GM21717 (cell line): ENCODE measurements around the gene SEMA4D.

Experiments
- ATAC-seq: cut with Tn5 transposase; IDR thresholded peaks from one replicate; pipeline ENCODE4 v1.9.1; 2021; ENCODE audit warnings: mild to moderate bottlenecking, moderate library complexity; ENCODE audit not compliant: unreplicated experiment

The SEMA4D gene, protein sequence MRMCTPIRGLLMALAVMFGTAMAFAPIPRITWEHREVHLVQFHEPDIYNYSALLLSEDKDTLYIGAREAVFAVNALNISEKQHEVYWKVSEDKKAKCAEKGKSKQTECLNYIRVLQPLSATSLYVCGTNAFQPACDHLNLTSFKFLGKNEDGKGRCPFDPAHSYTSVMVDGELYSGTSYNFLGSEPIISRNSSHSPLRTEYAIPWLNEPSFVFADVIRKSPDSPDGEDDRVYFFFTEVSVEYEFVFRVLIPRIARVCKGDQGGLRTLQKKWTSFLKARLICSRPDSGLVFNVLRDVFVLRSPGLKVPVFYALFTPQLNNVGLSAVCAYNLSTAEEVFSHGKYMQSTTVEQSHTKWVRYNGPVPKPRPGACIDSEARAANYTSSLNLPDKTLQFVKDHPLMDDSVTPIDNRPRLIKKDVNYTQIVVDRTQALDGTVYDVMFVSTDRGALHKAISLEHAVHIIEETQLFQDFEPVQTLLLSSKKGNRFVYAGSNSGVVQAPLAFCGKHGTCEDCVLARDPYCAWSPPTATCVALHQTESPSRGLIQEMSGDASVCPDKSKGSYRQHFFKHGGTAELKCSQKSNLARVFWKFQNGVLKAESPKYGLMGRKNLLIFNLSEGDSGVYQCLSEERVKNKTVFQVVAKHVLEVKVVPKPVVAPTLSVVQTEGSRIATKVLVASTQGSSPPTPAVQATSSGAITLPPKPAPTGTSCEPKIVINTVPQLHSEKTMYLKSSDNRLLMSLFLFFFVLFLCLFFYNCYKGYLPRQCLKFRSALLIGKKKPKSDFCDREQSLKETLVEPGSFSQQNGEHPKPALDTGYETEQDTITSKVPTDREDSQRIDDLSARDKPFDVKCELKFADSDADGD

DNA sequence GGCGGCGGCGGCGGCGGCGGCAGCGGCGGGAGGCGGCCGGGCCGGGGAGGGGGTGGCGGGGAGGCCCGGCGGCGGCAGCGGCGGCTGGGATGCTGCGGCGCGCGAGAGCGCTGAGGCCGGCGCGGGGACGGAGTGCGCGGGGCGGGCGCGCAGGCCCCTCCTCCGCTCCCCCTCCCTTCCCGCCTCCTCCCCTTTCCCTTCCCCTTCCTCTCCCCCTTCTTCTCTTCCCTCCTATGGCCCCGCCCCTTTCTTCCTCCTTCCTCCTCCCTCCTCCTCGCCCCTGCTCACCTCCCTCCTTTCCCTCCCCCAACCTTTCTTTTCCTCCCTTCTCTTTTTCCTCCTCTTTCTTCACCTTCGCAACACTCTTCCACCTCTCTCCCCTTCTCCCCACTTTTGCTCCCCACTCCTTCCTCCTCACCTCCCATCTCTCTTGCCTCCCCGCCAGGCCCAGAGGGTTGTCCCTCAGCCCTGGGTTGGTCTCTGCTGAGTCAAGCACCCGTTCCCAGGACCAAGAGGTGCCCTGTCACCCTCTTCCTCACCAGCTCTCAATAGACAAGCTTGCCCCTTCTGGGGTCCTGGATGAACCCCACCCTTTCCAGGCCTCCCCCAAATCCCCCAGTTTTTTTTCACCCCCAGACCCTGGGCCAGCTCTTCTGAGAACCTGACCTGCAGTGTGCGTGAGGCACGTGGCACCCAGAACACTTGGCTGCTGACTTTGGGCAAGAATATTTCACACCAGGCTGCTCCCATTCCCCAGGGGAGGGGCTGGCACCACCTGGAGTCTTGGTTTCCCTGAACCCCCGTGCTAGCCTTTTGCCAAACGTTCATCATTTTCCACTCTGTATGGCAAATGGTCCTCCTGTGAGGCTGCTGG, at the start of gene SEMA4D:
Gene SEMA4D, minus strand, starts transcription at position 136 of the 874 bp plus-strand sequence. CDS start 92,657 bp downstream, outside the sequence.
- ATAC-seq, result no peak

DNA sequence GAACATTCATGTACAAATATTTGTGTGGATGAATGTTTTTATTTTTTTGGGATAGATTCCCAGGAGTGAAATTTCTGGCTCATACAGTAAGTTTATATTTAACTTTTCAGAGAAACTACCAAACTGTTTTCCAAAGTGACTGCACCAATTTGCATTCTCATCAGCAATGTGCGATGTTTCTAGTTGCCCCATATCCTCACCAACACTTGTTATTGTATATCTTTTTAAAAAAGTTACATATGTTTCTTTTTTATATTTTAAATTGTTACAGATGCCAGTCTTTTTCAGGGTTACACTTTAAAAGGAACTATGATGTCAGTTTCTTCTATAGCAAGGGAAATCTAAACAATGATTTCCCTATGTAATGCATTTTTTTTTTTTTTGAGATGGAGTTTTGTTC, 49.1 kb upstream of the SEMA4D start:
- ATAC-seq, result no peak

DNA sequence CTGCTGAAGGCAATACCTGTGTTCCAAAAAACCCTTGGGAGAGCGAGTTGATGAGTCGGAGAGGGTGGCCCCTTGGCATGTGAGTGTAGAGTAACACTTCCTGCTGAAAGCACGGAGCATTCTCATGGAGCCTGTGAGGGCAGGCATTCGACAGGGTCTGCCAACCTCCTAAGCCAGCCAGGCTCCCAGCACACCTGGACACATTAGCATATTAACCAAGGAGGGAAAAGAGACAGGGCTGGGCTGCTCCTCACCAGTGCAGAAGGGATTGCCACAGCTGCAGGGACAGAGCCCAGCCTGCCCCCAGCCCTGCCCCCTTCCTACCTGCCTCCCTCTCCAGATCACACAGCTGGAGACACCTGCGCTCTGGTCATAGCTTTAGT, 46.4 kb upstream of the SEMA4D start:
- ATAC-seq, result no peak

DNA sequence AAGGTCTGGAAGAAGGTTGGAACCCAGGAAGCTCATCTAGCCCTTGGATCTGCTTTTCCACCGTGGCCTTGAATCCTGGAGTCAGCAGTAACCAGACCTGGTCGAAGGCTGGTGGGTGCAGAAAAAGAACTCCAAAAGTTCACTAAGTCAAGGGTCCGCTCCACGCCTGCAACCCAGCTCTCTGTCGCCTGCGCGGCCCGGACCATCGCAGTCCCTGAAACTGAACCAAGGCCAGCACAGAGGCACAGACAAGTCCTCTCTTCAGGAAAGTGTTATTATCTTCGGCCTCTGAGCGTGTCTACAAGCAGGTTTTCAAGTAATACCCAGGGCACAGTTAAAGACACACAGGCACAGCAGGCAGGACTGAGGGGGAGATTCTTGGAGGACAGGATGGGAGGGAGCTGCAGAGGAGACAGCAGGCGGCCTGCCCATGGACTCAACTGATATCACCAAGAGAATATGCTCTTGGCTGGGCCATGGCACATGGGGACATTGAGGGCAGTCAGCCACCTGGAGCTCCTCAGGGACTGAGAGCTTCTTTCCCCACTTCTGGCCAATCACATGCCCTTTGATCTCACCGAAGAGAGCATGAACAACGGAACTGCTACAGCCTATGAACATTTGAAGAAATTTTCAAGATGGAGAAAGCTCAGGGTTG, 45.8 kb upstream of the SEMA4D start:
- no peak for ATAC-seq

DNA sequence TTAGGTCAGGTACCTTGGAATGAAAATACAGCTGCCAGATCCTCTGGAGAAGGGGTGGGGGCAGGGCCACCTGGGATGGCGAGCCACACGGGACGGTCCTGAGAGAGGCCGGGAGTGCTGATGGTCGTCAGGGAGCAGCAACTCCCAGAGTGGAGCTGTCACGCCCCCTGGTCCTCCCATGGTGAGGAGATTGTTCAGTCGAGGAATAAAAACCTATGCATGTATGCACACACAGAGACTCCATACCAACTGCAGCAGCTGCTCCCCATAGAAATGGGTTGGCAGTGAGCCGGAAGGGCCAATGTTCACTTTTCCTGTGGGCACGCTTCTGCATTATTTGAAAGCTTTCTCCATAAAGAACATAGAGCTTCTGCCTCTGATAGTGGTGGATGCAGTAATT, 45.2 kb upstream of the SEMA4D start:
- ATAC-seq, result no peak

DNA sequence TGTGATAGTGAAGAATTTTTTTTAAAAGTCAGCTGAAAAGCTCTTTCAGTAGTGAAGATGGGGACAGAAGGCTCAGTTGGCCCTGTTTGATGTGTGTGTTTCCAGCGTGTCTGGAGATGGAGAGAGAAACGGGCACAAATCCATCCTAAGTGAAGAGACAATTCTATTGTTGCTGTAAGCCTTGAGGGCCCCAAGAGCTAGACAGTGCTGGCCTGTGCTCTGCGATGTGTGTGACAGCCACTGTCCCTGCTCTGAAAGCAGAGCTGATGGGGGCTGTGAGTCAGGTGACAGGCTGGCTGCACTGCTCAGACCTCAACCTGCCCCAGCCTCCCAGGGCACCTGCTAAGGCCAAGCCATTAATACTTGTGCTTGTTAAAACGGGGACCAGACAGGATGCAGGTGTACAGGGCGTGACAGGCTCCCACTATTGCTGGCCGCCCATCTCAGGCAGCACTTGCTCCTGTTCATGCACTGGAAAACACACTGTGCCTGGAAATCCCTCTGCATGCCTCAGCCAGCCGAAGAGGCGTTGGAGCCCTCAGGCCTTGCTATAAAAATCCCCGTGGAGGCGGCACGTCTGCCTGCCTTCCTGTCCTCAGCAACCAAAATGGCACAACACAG, 44.6 kb upstream of the SEMA4D start:
- ATAC-seq, result peak; percentile 45

DNA sequence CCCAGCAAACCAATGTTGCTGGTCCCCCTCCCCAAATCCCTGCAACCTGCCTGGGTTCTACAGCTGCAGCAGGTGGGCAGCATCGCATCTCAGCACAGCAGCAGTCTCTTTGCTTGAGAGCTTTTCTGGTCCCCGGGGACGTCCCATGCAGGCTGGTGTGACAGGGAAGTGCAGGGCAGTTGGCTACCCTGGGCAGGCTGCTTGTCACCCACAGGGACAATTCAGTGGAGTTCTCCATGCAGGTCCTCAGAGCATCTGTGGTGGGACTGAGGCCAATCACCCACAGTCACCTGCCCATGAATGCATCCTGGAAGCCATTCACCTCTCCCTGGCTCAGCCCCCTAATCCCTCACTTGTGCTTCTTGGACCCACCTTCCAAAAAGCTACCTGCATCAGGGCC, 43.9 kb upstream of the SEMA4D start:
- no peak for ATAC-seq

DNA sequence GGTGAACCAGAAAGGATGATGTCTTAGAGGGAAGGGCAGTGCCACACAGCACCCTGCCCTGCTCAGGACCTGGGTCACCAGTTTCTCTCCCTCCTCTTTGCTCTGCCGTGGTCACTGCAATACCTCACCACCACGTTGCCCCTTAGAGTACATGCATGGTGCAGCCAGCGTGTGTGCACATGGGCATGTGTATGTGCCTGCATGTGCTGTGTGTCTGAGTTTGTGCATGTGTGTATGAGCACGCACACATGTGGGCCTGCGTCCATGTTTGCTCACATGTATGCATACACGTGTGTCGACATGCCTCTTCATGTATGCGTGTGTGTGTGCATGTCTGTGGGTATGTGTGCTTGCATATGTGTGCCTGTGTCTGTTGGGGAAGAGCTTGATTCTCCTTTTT, 41.5 kb upstream of the SEMA4D start:
- no peak for ATAC-seq

DNA sequence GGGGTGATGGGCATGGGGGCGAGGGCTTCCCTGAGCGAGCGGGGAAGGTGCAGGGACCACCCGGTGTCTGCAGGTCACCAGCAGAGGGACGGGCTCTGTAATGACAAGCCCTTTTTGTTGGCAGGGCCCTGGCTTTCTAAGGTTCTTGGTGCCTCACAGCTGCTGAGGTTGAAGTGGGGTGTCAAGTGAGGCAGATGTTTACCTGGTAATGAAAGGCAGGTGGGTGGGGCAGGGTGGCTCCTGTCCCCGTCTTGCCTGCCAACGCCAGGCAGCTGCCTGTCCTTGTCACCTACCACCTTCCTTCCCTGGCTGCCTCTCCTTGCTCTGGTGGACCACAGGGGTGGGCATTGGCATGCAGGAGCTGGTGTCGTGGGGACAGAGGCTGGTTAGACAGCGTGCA, 41.0 kb upstream of the SEMA4D start:
- no peak for ATAC-seq

DNA sequence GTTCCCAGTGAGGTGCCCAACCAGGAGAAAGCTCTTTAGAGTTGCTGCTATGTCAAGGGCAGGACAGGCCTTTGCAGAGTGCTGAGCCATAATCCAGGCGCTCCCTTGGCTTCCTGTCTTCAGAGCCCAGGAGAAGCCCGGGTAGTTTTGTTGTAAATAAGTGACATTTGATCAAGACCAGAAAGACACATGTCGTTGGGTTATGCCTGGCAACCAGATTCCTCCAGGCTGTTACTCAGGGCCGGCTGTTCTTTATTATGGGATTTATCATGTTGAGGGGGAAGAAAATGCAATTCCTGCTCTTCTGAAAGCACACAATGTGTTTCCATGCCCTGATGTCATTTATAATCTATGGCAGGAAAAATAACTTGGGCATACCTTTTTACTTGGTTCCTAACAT, 39.3 kb upstream of the SEMA4D start:
- no peak for ATAC-seq

DNA sequence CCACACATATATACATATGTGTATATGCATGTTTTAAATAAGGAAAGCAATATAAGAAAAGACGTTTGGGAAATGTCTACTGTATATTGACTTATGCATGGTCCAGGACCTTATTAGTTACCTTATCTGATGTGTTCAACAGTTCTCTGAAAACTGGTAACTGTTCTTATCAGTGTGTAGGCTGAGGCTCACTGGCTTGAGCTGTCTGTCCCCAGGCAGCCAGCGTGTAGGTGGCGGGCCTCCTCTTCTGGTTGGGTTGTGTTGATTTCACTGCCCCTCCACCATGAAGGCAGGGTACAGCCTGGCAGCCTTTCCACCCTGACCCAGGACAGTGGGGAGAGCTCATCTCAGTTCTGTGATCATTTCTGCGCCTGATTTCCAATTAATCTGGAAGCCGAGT, 38.7 kb upstream of the SEMA4D start:
- ATAC-seq, result no peak

DNA sequence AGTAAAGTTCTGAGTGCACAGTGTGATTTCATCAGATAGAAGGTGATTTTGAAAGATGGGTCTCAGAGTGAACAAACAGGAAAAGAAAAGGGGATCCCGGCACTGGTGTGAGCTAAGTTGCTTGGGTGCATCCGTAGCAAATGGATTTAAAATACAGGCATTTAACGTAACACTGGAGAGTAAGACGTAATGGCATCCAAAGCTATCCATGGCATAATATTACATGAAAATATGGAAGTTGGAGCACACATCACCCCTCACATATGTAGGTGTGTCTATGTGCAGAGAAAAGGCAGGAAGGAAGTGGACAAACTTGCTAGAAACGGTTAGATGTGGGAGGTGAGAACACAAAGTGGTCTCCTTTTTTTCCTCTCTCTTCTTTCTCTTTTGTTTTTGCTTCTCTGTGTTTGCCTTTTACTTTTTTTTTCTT, 38.2 kb upstream of the SEMA4D start:
- ATAC-seq, result no peak

DNA sequence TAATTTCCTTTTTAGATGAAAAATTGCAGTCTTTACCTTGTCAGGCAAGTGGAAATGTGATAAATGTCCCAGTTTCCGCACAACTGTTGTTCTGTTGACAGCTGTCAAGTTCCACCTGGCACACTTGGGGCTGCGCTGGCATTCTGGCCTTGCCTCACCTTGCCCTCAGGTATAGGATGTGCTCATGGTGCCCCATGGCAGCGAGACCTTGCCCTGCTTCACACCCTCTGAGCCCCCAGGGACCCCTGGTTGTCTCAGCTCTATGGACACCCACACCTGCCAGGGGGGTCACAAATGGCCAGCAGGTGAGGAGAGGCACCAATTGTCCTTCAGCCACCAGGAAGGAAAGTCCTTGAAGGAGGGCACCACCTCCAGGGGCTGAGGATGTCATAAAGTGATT, 37.5 kb upstream of the SEMA4D start:
- ATAC-seq, result no peak

DNA sequence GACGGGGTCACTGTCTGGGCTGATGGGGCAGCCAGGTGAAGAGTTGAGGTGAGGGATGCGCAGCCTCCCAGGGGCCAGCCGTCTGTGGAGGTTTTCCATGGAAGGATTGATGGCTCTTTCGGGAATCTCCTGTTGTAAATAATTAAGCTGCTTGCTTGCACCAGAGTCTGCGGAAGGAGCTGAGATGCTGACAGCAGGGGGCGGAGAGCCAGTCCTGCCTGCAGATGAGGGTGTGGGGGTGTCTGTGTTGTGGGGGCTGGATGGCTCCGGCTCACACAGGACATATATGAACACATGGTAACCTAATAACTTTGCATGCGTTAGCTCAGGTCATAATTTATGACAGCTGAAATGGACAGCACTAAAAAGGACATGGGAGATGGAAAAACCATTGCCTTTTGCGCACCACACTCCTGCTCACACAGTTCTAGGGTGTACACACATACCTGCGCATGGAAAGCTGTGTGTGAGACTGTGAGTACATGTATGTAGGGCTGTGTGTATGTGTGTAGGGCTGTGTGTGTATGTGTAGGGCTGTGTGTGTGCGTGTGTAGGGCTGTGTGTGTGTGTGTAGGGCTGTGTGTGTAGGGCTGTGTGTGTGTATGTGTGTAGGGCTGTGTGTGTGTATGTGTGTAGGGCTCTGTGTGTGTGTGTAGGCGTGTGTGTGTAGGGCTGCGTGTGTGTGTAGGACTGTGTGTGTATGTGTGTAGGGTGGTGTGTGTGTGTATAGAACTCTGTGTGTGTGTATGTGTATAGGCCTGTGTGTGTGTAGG, 36.8 kb upstream of the SEMA4D start:
- no peak for ATAC-seq

DNA sequence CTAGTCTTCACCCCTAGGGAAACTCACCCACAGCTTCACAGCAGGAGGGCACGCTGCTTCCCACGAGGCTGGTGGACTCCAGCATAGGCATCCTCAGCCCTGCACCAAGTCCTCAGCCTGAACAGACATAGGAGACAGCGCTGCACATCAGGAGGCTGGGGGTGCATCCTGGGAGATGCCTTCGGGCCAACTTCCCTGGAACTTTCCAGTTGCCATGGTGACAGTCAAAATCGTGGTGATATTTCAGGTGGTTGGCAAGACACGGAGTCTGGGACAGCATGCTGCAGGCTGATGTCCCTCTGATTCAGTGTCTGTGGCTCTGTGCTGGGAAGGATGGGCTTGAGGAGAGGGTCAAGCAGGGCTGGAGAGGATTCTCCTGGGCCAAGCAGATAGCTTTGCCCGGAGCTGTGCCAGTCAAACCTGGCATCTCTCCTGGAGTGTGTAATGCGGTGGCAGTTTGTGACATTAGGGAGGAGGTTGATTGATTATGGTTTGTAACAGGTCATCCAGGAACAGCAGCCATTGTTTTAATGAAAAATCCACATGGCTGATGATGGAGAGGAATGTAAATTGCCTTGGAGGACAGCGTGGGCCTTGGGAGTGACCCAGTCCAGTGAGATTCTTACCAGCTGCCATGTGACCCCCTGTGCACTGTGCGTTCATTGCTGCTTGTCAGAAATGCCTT, 35.6 kb upstream of the SEMA4D start:
- no peak for ATAC-seq

DNA sequence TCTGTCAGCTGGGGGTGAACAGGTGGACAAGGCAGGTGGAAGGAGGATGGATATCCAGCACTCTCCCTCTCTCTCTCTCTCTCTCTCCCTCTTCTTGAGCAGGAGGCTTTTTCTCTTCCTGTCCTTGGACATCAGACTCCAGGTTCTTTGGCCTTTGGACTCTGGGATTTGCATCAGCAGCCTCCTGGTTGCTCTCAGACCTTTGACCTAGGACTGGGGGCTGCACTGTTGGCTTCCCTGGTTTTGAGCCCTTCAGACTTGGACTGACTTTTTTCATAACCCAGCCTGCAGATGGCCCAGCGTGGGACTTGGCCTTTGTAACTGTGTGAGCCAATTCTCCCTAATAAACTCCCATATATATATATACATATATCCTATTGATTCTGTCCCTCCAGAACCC, 35.0 kb upstream of the SEMA4D start:
- no peak for ATAC-seq

DNA sequence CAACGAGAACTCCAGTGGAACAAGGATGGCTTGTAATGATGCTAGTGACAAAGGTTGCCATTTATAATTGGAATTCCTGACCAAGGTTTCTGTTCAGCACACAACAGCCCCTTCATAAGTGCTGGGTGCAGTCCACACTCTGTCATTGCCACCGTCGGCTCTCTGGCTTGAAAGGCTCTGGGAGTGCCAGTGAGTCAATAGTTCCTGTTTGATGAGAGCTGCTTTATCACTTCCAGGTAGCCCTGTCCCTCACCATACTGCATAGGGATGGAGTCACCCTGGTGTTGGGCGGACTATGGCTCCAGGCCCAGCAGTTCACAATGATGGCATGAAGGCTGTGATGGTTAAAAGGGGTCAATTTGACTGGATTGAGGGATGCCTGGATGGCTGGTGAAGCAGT, 34.6 kb upstream of the SEMA4D start:
- ATAC-seq, result no peak

DNA sequence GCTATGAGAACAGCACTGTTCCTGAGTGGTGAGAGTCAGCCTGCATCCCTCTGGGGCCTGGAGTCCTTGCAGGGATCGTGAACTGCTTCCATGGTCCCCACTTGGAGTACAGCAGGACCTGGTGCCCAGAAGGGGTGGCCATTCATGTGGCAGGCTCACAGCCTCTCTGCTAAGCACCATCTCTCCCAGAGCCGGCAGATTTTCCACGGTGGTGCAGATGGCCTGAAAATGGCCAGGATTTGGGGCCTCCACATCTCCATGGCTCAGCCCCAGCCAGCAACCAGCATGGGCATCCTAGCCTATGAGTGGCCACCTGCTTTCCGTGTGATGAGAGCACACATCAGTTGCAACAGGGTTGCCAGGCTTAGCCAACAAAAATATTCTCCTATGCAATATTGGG, 33.9 kb upstream of the SEMA4D start:
- no peak for ATAC-seq

DNA sequence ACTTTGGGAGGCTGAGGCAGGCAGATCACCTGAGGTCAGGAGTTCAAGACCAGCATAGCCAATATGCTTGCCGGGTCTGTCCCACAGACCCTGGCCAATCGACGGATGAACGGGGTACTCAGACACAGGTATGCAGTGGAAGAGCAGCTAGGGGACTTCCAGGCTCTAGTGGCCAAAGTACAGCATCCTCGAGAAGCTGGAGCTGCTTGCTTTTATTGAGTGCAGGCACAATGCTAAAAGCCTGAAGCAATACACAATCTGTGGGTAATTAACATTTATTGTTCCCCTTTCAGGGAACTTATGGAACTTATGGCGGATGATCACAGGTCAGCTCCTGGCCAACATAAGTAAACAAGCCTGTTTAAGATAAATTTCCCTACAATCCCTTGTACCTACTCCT, 32.8 kb upstream of the SEMA4D start:
- no peak for ATAC-seq
